Neuronal stem cell (in vitro differentiated cells): ENCODE measurements around the gene CBLL1.

Experiments used
- DNase-seq: peaks from one replicate; pipeline ENCODE4 v3.0.0-alpha.2; 2013; ENCODE audit warnings: low spot score
- H2AFZ ChIP-seq: one replicate; pipeline ENCODE4 v1.6.1; 2013; ENCODE audit warnings: mild to moderate bottlenecking, low read length, inconsistent platforms
- H2AK5ac ChIP-seq: 2 replicates; pipeline ENCODE4 v1.6.1; 2013; ENCODE audit warnings: low read depth, mild to moderate bottlenecking, inconsistent platforms, low read length, moderate library complexity, mixed read lengths
- H2BK120ac ChIP-seq: 2 replicates; pipeline ENCODE4 v1.6.1; 2013; ENCODE audit warnings: low read depth, mild to moderate bottlenecking, inconsistent platforms, low read length, moderate library complexity, mixed read lengths
- H2BK12ac ChIP-seq: one replicate; pipeline ENCODE4 v1.6.1; 2013; ENCODE audit warnings: low read length, inconsistent platforms
- H2BK15ac ChIP-seq: 2 replicates; pipeline ENCODE4 v1.6.1; 2013; ENCODE audit warnings: mild to moderate bottlenecking, low read length, inconsistent platforms, mixed read lengths
- H2BK5ac ChIP-seq: one replicate; pipeline ENCODE4 v1.6.1; 2013; ENCODE audit warnings: inconsistent platforms, mild to moderate bottlenecking, low read length, moderate library complexity
- H3K14ac ChIP-seq: one replicate; pipeline ENCODE4 v1.6.1; 2013; ENCODE audit warnings: low read length, inconsistent platforms
- H3K18ac ChIP-seq: 2 replicates; pipeline ENCODE4 v1.6.1; 2013; ENCODE audit warnings: low read length, inconsistent platforms
- H3K23ac ChIP-seq: 2 replicates; pipeline ENCODE4 v1.6.1; 2013; ENCODE audit warnings: low read depth, mild to moderate bottlenecking, mixed read lengths, low read length, inconsistent platforms; ENCODE audit not compliant: poor library complexity
- H3K27ac ChIP-seq: replicated peaks from 3 replicates; pipeline ENCODE4 v1.5.1; 2013; ENCODE audit warnings: low read length, inconsistent platforms
- H3K27me3 ChIP-seq, 3 experiments: 2 replicates each; pipeline ENCODE4 v1.6.1; 2013; ENCODE audit warnings: low read length in 3 of 3, mild to moderate bottlenecking in 2 of 3, inconsistent platforms in 1 of 3, low read depth in 1 of 3, mixed read lengths in 1 of 3, moderate library complexity in 1 of 3; ENCODE audit not compliant: control insufficient read depth in 3 of 3, insufficient read depth in 3 of 3
- H3K36me3 ChIP-seq, 2 donors: replicated peaks in 1 of 2; 2 replicates each; pipeline ENCODE4 v1.6.1; 2013; ENCODE audit warnings: low read length in 2 of 2; ENCODE audit not compliant: control insufficient read depth in 2 of 2, insufficient read depth in 2 of 2
- H3K4ac ChIP-seq: 2 replicates; pipeline ENCODE4 v1.6.1; 2013; ENCODE audit warnings: inconsistent platforms, mild to moderate bottlenecking, low read length, moderate library complexity
- H3K4me1 ChIP-seq, 2 donors: 1 replicate in 1 of 2; 2 replicates in 1 of 2; pipeline ENCODE4 v1.6.1; 2013; ENCODE audit warnings: low read length in 2 of 2, low read depth in 1 of 2; ENCODE audit not compliant: control insufficient read depth in 2 of 2, insufficient read depth in 1 of 2
- H3K4me2 ChIP-seq: one replicate; pipeline ENCODE4 v1.6.1; 2013; ENCODE audit warnings: mild to moderate bottlenecking, low read length, inconsistent platforms; ENCODE audit not compliant: insufficient read depth, poor library complexity, severe bottlenecking
- H3K4me3 ChIP-seq, 2 donors: 2 replicates each; pipeline ENCODE4 v1.5.1; 2013; ENCODE audit warnings: low read length in 2 of 2, mild to moderate bottlenecking in 2 of 2, inconsistent platforms in 1 of 2, moderate library complexity in 1 of 2
- H3K79me1 ChIP-seq: one replicate; pipeline ENCODE4 v1.6.1; 2013; ENCODE audit warnings: low read depth, mild to moderate bottlenecking, inconsistent platforms, low read length, moderate library complexity
- H3K9ac ChIP-seq: one replicate; pipeline ENCODE4 v1.6.1; 2013; ENCODE audit warnings: mild to moderate bottlenecking, low read depth, low read length, inconsistent platforms; ENCODE audit not compliant: poor library complexity
- H3K9me3 ChIP-seq, 2 donors: replicated peaks in 1 of 2; 2 replicates each; pipeline versions ENCODE3 to v1.6.1; 2013; ENCODE audit warnings: low read length in 2 of 2, mild to moderate bottlenecking in 2 of 2, inconsistent platforms in 1 of 2, low read depth in 1 of 2, mixed read lengths in 1 of 2, moderate library complexity in 1 of 2; ENCODE audit not compliant: control insufficient read depth in 2 of 2, insufficient read depth in 1 of 2
- H4K8ac ChIP-seq: one replicate; pipeline ENCODE4 v1.6.1; 2013; ENCODE audit warnings: low read depth, mild to moderate bottlenecking, inconsistent platforms, low read length, moderate library complexity
- H4K91ac ChIP-seq: one replicate; pipeline ENCODE4 v1.6.1; 2013; ENCODE audit warnings: low read length, low read depth, mild to moderate bottlenecking, inconsistent platforms; ENCODE audit not compliant: poor library complexity
- WGBS, 2 donors: extraction: QIAGEN DNeasy Blood & Tissue Kit; methylation state at CpG; one replicate each; pipeline ENCODE4 v1.1.7; 2013; ENCODE audit warnings: missing lambda C conversion rate in 2 of 2, mixed read lengths in 1 of 2; ENCODE audit not compliant: insufficient read length in 2 of 2, insufficient replicate concordance in 1 of 2; ENCODE audit errors: extremely low coverage in 2 of 2; 5-methylcytosine and 5-hydroxymethylcytosine counted together

CBLL1 gene

GRCh38 chr7:107773027-107773426 is 29.1 kb downstream of the CBLL1 start:
- no peak overlapping the region for H3K14ac ChIP-seq
- H3K4me1 ChIP-seq = no peaks in the 10 kb centered on the region
- no peak overlapping the region for H3K9ac ChIP-seq
- H4K91ac ChIP-seq = no peak overlapping the region
- no CpG with 5 or more reads among the region's 2 CpGs for WGBS, 2 donors
- no peak for DNase-seq
- no peak overlapping the region for H3K4ac ChIP-seq
- H2BK12ac ChIP-seq = no peak overlapping the region
- no peaks in the 10 kb centered on the region for H3K27me3 ChIP-seq
- H3K23ac ChIP-seq = no peak overlapping the region
- no peaks in the 10 kb centered on the region for H3K36me3 ChIP-seq
- H2BK15ac ChIP-seq = no peak overlapping the region
- no peaks in the 10 kb centered on the region for H3K9me3 ChIP-seq
- H2AK5ac ChIP-seq = no peak overlapping the region
- H2AFZ ChIP-seq = no peak overlapping the region
- H4K8ac ChIP-seq = no peak overlapping the region
- H3K4me3 ChIP-seq = no peak overlapping the region
- H3K18ac ChIP-seq = no peak overlapping the region
- H2BK5ac ChIP-seq = no peak overlapping the region
- H3K4me2 ChIP-seq = no peak overlapping the region
- no peak overlapping the region for H2BK120ac ChIP-seq
- no peak overlapping the region for H3K27ac ChIP-seq
- no peaks in the 10 kb centered on the region for H3K79me1 ChIP-seq

- H3K9ac ChIP-seq = no peak overlapping the region
- no peak overlapping the region for H4K8ac ChIP-seq
- no peak overlapping the region for H2BK120ac ChIP-seq
- H3K4me3 ChIP-seq = no peak overlapping the region
- H3K23ac ChIP-seq = no peak overlapping the region
- no peak overlapping the region for H2BK12ac ChIP-seq
- no CpG with 5 or more reads among the region's 3 CpGs for WGBS, 2 donors
- H3K4me2 ChIP-seq = no peak overlapping the region
- no peaks in the 10 kb centered on the region for H3K27me3 ChIP-seq
- no peak overlapping the region for H3K4ac ChIP-seq
- no peak overlapping the region for H3K14ac ChIP-seq
- no peak overlapping the region for H2BK15ac ChIP-seq
- no peaks in the 10 kb centered on the region for H3K9me3 ChIP-seq
- no peak overlapping the region for H3K27ac ChIP-seq
- H2AK5ac ChIP-seq = no peak overlapping the region
- H4K91ac ChIP-seq = no peak overlapping the region
- no peak overlapping the region for H3K18ac ChIP-seq
- no peaks in the 10 kb centered on the region for H3K4me1 ChIP-seq
- H3K36me3 ChIP-seq = no peaks in the 10 kb centered on the region
- no peak overlapping the region for H2BK5ac ChIP-seq
- no peak overlapping the region for H2AFZ ChIP-seq
- no peak for DNase-seq
- H3K79me1 ChIP-seq = no peaks in the 10 kb centered on the region
Observed at GRCh38 chr7:107777702-107778101, 33.8 kb downstream of the CBLL1 start.

- no peak overlapping the region for H3K18ac ChIP-seq
- no peaks in the 10 kb centered on the region for H3K36me3 ChIP-seq
- no peaks in the 10 kb centered on the region for H3K27me3 ChIP-seq
- H2BK5ac ChIP-seq = no peak overlapping the region
- H3K27ac ChIP-seq = no peak overlapping the region
- no peak overlapping the region for H3K23ac ChIP-seq
- no peaks in the 10 kb centered on the region for H3K9me3 ChIP-seq
- no peak overlapping the region for H2BK120ac ChIP-seq
- no peak overlapping the region for H2BK12ac ChIP-seq
- no peak overlapping the region for H2AK5ac ChIP-seq
- H3K4me1 ChIP-seq = no peaks in the 10 kb centered on the region
- H3K9ac ChIP-seq = no peak overlapping the region
- H4K91ac ChIP-seq = no peak overlapping the region
- H4K8ac ChIP-seq = no peak overlapping the region
- H3K4ac ChIP-seq = no peak overlapping the region
- H3K14ac ChIP-seq = no peak overlapping the region
- H2AFZ ChIP-seq = no peak overlapping the region
- H3K4me2 ChIP-seq = no peak overlapping the region
- no CpG with 5 or more reads among the region's 4 CpGs for WGBS, 2 donors
- H2BK15ac ChIP-seq = no peak overlapping the region
- no peak overlapping the region for H3K4me3 ChIP-seq
- H3K79me1 ChIP-seq = no peaks in the 10 kb centered on the region
- no peak for DNase-seq
Observed at GRCh38 chr7:107778283-107778682, 34.3 kb downstream of the CBLL1 start.

GRCh38 chr7:107779647-107780099 is 35.7 kb downstream of the CBLL1 start:
- H3K36me3 ChIP-seq = no peaks in the 10 kb centered on the region
- no peak overlapping the region for H3K23ac ChIP-seq
- H4K8ac ChIP-seq = peak overlapping the region; percentile 70
- H2BK120ac ChIP-seq = no peak overlapping the region
- H3K4me1 ChIP-seq = no peaks in the 10 kb centered on the region
- no peak overlapping the region for H3K18ac ChIP-seq
- no peak overlapping the region for H3K4ac ChIP-seq
- no peaks in the 10 kb centered on the region for H3K79me1 ChIP-seq
- no peak overlapping the region for H2BK12ac ChIP-seq
- WGBS, 2 donors = no CpG with 5 or more reads among the region's 6 CpGs
- H3K27me3 ChIP-seq = no peaks in the 10 kb centered on the region
- H2AK5ac ChIP-seq = no peak overlapping the region
- H3K14ac ChIP-seq = no peak overlapping the region
- H3K9me3 ChIP-seq = no peaks in the 10 kb centered on the region
- no peak overlapping the region for H3K4me2 ChIP-seq
- no peak overlapping the region for H3K9ac ChIP-seq
- no peak overlapping the region for H3K27ac ChIP-seq
- H2AFZ ChIP-seq = no peak overlapping the region
- no peak for DNase-seq
- H4K91ac ChIP-seq = no peak overlapping the region
- H3K4me3 ChIP-seq = no peak overlapping the region
- H2BK5ac ChIP-seq = no peak overlapping the region
- no peak overlapping the region for H2BK15ac ChIP-seq
